Natural killer cell (primary cell): Measurements from ENCODE around the gene ZNF827. TPM values are rescaled to one million over a fixed set of nuclear protein-coding genes. Genes with fewer than 3 reads are reported as not detected.

ENCODE experiments used
- ATAC-seq, 3 donors: fragments of 150-1000 bp in 2 of 3; fragments of 200-7000 bp in 1 of 3; cut with Tn5 transposase; 1 replicate in 1 of 3; 2 replicates in 2 of 3; pipeline ENCODE4 v1.10.0; 2021; ENCODE audit warnings: mild to moderate bottlenecking in 2 of 3, moderate library complexity in 2 of 3
- DNase-seq, 2 donors: peaks; one replicate each; pipeline versions ENCODE4 v3.0.0 to v3.0.0-alpha.2; 2013 to 2021; ENCODE audit warnings: mixed read lengths in 1 of 2
- H3K27ac ChIP-seq: one replicate; pipeline ENCODE4 v1.5.1; 2013; ENCODE audit warnings: mild to moderate bottlenecking, low read length
- H3K27me3 ChIP-seq: one replicate; pipeline ENCODE4 v1.6.1; 2013; ENCODE audit warnings: low read length; ENCODE audit not compliant: control insufficient read depth, insufficient read depth
- H3K36me3 ChIP-seq: one replicate; pipeline ENCODE4 v1.6.1; 2013; ENCODE audit warnings: low read length; ENCODE audit not compliant: control insufficient read depth, insufficient read depth
- H3K4me1 ChIP-seq: one replicate; pipeline ENCODE4 v1.6.1; 2013; ENCODE audit warnings: low read length; ENCODE audit not compliant: control insufficient read depth, insufficient read depth
- H3K4me3 ChIP-seq: one replicate; pipeline ENCODE4 v1.5.1; 2013; ENCODE audit warnings: low read length
- H3K9me3 ChIP-seq: one replicate; pipeline ENCODE4 v1.6.1; 2013; ENCODE audit warnings: low read length; ENCODE audit not compliant: control insufficient read depth, insufficient read depth
- H3K27ac Mint-ChIP-seq, 2 donors: one replicate each; pipeline ENCODE4 v1.8.0; 2022; ENCODE audit warnings: mild to moderate bottlenecking in 2 of 2, mixed read lengths in 2 of 2, moderate library complexity in 1 of 2
- H3K27me3 Mint-ChIP-seq, 2 donors: one replicate each; pipeline ENCODE4 v1.8.0; 2022; ENCODE audit warnings: low read depth in 2 of 2, mixed read lengths in 2 of 2
- H3K36me3 Mint-ChIP-seq: one replicate; pipeline ENCODE4 v1.8.0; 2022; ENCODE audit warnings: mixed read lengths
- H3K4me1 Mint-ChIP-seq, 2 donors: one replicate each; pipeline ENCODE4 v1.8.0; 2022; ENCODE audit warnings: mixed read lengths in 2 of 2
- H3K4me3 Mint-ChIP-seq: one replicate; pipeline ENCODE4 v1.8.0; 2022; ENCODE audit warnings: mild to moderate bottlenecking, moderate library complexity, mixed read lengths
- H3K9me3 Mint-ChIP-seq, 2 donors: one replicate each; pipeline ENCODE4 v1.8.0; 2022; ENCODE audit warnings: mixed read lengths in 2 of 2
- whole genome bisulfite sequencing: methylation state at CpG from one replicate; pipeline ENCODE4 v1.1.7; 2013; ENCODE audit warnings: missing lambda C conversion rate; ENCODE audit not compliant: insufficient coverage; 5-methylcytosine and 5-hydroxymethylcytosine counted together
- intact Hi-C: fragments of 100-400 bp; cut with micrococcal nuclease; formaldehyde crosslinking; loops from one replicate; pipeline ENCODE4 v1.14.2; 2022
- total RNA-seq, 4 donors: library from RNA; stranded (reverse); fragments of 120-200 nt in 1 of 4; gene quantifications; one replicate each; pipeline versions ENCODE4 v1.2.3 to v1.2.4, GENCODE V29; 2013 to 2022
- TF ChIP-seq, protein P1 (sequence below): fragments of 200-600 bp; IDR thresholded peaks from one replicate; pipeline ENCODE4 v1.8.0; 2022; ENCODE audit warnings: antibody characterized with exemption

The ZNF827 gene
- total RNA-seq, 3 donors from 2014 or later (not counting 1 experiment from before 2014, with no cell fraction given) = 25.8 to 35.5 (median 32.9) TPM

DNA sequence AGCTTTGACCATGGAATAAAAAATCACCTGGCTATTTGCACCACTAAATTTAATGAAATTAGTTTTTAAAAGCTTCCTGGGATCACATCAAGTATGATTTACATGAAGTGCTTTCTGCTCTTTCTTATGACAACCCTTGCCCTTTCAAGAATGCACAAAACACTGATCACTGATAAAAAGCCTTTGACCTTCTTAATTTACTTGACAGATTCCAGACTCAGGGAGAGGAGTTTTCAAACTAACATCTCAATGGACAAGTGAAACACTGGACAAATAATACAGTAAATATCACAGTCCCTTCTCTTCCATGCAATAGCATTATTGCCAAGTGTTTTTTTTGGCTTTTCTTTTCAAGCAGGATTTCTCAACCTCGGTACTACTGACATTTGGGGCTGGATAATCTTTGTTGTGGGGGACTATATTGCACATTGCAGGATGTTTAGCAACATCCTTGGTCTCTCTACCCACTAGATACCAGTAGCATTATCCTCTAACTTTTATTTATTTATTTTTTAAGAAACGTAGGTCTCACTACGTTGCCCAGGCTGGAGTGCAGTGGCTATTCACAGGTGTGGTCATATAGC, 86.3 kb downstream of the ZNF827 start:
- DNase-seq (no peak), ATAC-seq (no peak)
- no peaks in the 10 kb centered on the region for H3K36me3 Mint-ChIP-seq
- H3K4me3 ChIP-seq = no peak overlapping the region
- no peaks in the 10 kb centered on the region for H3K4me1 ChIP-seq
- H3K27me3 ChIP-seq = no peaks in the 10 kb centered on the region
- TF ChIP-seq, protein P1, sequence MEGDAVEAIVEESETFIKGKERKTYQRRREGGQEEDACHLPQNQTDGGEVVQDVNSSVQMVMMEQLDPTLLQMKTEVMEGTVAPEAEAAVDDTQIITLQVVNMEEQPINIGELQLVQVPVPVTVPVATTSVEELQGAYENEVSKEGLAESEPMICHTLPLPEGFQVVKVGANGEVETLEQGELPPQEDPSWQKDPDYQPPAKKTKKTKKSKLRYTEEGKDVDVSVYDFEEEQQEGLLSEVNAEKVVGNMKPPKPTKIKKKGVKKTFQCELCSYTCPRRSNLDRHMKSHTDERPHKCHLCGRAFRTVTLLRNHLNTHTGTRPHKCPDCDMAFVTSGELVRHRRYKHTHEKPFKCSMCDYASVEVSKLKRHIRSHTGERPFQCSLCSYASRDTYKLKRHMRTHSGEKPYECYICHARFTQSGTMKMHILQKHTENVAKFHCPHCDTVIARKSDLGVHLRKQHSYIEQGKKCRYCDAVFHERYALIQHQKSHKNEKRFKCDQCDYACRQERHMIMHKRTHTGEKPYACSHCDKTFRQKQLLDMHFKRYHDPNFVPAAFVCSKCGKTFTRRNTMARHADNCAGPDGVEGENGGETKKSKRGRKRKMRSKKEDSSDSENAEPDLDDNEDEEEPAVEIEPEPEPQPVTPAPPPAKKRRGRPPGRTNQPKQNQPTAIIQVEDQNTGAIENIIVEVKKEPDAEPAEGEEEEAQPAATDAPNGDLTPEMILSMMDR = no peak
- 93% methylated on average over 2 of the region's 3 CpGs for WGBS
- peaks cover 4 to 12% of the 10 kb centered on the region in 2 donors for H3K4me1 Mint-ChIP-seq
- no peak overlapping the region for H3K27ac ChIP-seq
- no peak overlapping the region for H3K4me3 Mint-ChIP-seq
- H3K9me3 ChIP-seq = no peaks in the 10 kb centered on the region
- H3K36me3 ChIP-seq = peaks cover 2% of the 10 kb centered on the region
- intact Hi-C loops = no loop called here
- H3K9me3 Mint-ChIP-seq = no peaks in the 10 kb centered on the region
- no peaks in the 10 kb centered on the region for H3K27me3 Mint-ChIP-seq
- H3K27ac Mint-ChIP-seq = no peak overlapping the region

DNA sequence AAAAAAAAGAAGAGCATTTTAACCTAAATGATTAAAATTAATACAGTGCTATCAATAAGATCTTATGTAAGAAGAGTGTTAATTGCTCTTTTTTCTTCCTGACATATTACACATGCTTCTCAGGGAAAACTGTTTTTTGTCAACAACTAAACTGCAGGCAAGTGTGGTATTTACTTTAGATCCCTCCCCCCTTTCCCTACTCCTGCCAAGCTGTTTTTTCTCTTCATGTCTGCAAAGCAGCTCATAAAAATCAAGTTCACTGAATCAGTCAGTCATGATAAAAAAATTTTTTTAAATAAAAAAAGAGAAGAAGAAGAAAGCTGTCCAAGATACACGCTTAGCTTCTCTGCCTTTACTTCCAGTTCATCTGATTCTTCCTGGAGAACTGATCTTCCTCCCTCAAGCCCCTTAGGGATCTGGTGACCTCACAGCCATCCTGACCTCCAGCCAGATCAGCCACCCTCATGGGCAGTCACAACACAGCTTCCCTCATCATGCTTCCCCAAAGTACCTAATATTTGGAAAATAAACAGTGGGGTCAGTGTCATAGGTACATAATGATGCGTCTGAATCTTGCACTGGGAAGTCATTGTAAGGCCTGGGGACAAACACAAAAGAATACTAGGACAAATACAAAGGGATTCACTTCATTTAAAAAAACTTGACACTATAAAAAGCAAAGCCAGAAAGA, 87.0 kb downstream of the ZNF827 start:
- DNase-seq = no peak
- 88% methylated on average over 1 of the region's 2 CpGs for WGBS
- TF ChIP-seq, protein P1 = no peak
- intact Hi-C loops = no loop called here
- Histone ChIP-seq H3K4me1 (no peaks in the 10 kb centered on the region), H3K9me3 (no peaks in the 10 kb centered on the region), H3K4me3 (no peak overlapping the region), H3K27me3 (no peaks in the 10 kb centered on the region), H3K27ac (no peak overlapping the region), H3K36me3 (peaks cover 2% of the 10 kb centered on the region)
- H3K9me3 Mint-ChIP-seq = no peaks in the 10 kb centered on the region
- ATAC-seq = no peak
- no peaks in the 10 kb centered on the region for H3K36me3 Mint-ChIP-seq
- H3K4me3 Mint-ChIP-seq = no peak overlapping the region
- H3K27me3 Mint-ChIP-seq = no peaks in the 10 kb centered on the region
- H3K27ac Mint-ChIP-seq = no peak overlapping the region
- peaks cover 4 to 14% of the 10 kb centered on the region in 2 donors for H3K4me1 Mint-ChIP-seq

DNA sequence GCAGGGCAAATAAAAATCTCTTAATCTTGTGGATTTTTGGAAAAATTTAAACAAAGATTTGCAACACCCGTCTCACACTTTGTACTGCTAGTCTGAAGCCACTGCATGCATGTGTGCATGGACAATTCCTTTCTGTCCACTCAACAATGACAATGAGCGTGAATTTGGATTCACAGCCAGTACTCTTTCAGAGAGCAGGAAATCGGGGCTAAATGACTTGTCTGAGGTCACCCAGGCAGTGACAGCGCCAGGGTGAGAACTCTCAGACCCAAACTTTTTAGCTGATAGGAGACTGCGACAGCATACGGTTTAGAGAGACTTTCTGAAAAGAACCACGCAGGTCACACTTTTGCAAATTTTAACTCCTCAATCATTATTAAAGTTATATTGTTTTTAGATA, 90.9 kb downstream of the ZNF827 start:
- DNase-seq = no peak
- ATAC-seq = peak in 2 of 3 donors; percentile 51
- Mint-ChIP-seq H3K36me3 (no peaks in the 10 kb centered on the region), H3K27ac (no peak overlapping the region), H3K27me3 (no peaks in the 10 kb centered on the region), H3K9me3 (no peaks in the 10 kb centered on the region), H3K4me3 (no peak overlapping the region), H3K4me1 (peaks cover 12 to 25% of the 10 kb centered on the region in 2 donors)
- peaks cover 9% of the 10 kb centered on the region for H3K36me3 ChIP-seq
- peaks cover 3% of the 10 kb centered on the region for H3K4me1 ChIP-seq
- WGBS = 53% methylated on average over 6 of the region's 7 CpGs
- no peak overlapping the region for H3K27ac ChIP-seq
- intact Hi-C loops = no loop called here
- H3K4me3 ChIP-seq = no peak overlapping the region
- no peaks in the 10 kb centered on the region for H3K9me3 ChIP-seq
- TF ChIP-seq, protein P1 = no peak
- no peaks in the 10 kb centered on the region for H3K27me3 ChIP-seq
